DMS 273 treated with DMSO at 0.1 percent for 48 hours (cell line): ENCODE measurements around the gene PDZRN3.

Experiments
- DNase-seq: peaks from one replicate; lab custom pipeline; 2025; lab: John Stamatoyannopoulos, UW

PDZRN3 gene

GRCh38 chr3:73622091-73622805 lies 2.5 kb downstream of the PDZRN3 start:
- DNase-seq: peak; percentile 85

- DNase-seq: no peak
Measured at GRCh38 chr3:73621388-73621787, 3.4 kb downstream of the PDZRN3 start.

- DNase-seq: no peak
Measured at GRCh38 chr3:73618461-73618860, 6.3 kb downstream of the PDZRN3 start.

GRCh38 chr3:73616056-73616455 lies 8.7 kb downstream of the PDZRN3 start:
- DNase-seq: no peak

- no peak for DNase-seq
Measured at GRCh38 chr3:73614419-73614818, 10.3 kb downstream of the PDZRN3 start.

- no peak for DNase-seq
Measured at GRCh38 chr3:73611176-73611575, 13.6 kb downstream of the PDZRN3 start.

GRCh38 chr3:73610493-73610892 lies 14.2 kb downstream of the PDZRN3 start:
- no peak for DNase-seq

- DNase-seq: no peak
Measured at GRCh38 chr3:73609655-73610054, 15.1 kb downstream of the PDZRN3 start.

- DNase-seq: no peak
Measured at GRCh38 chr3:73609315-73609641, 15.5 kb downstream of the PDZRN3 start.

GRCh38 chr3:73608456-73609314 lies 16.1 kb downstream of the PDZRN3 start:
- no peak for DNase-seq

GRCh38 chr3:73605861-73606260 lies 18.9 kb downstream of the PDZRN3 start:
- DNase-seq: no peak

- no peak for DNase-seq
Measured at GRCh38 chr3:73605412-73605811, 19.3 kb downstream of the PDZRN3 start.

- no peak for DNase-seq
Measured at GRCh38 chr3:73604451-73604850, 20.3 kb downstream of the PDZRN3 start.

- DNase-seq: no peak
Measured at GRCh38 chr3:73603762-73604171, 21.0 kb downstream of the PDZRN3 start.

GRCh38 chr3:73602170-73602569 lies 22.6 kb downstream of the PDZRN3 start:
- no peak for DNase-seq

- DNase-seq: no peak
Measured at GRCh38 chr3:73601481-73601880, 23.3 kb downstream of the PDZRN3 start.

- no peak for DNase-seq
Measured at GRCh38 chr3:73601011-73601410, 23.7 kb downstream of the PDZRN3 start.

- DNase-seq: no peak
Measured at GRCh38 chr3:73600293-73600938, 24.3 kb downstream of the PDZRN3 start.

GRCh38 chr3:73599605-73600004 lies 25.1 kb downstream of the PDZRN3 start:
- DNase-seq: no peak

GRCh38 chr3:73597476-73597875 lies 27.3 kb downstream of the PDZRN3 start:
- no peak for DNase-seq

- DNase-seq: peak; percentile 9
Measured at GRCh38 chr3:73592154-73593144, 32.3 kb downstream of the PDZRN3 start.
